Mesothelial cell of epicardium (in vitro differentiated cells): ENCODE data around the gene IL1RL1. TPM values are rescaled to one million over a fixed set of nuclear protein-coding genes. Genes with fewer than 3 reads are reported as not detected.

Experiments
- DNase-seq, 2 experiments: peaks; one replicate each; pipeline ENCODE4 v3.0.0; 2021; ENCODE audit warnings: low spot score in 2 of 2; ENCODE audit not compliant: unreplicated experiment in 2 of 2
- H3K27ac Mint-ChIP-seq: 2 replicates; pipeline ENCODE4 v1.8.0; 2021; ENCODE audit warnings: mixed read lengths
- H3K27me3 Mint-ChIP-seq: 2 replicates; pipeline ENCODE4 v1.8.0; 2021; ENCODE audit warnings: low read depth, mixed read lengths
- H3K36me3 Mint-ChIP-seq: 2 replicates; pipeline ENCODE4 v1.8.0; 2021; ENCODE audit warnings: mixed read lengths
- H3K4me1 Mint-ChIP-seq: 2 replicates; pipeline ENCODE4 v1.8.0; 2021; ENCODE audit warnings: mixed read lengths
- H3K4me3 Mint-ChIP-seq: 2 replicates; pipeline ENCODE4 v1.8.0; 2021; ENCODE audit warnings: mild to moderate bottlenecking, moderate library complexity, mixed read lengths
- H3K9me3 Mint-ChIP-seq: 2 replicates; pipeline ENCODE4 v1.8.0; 2021; ENCODE audit warnings: mixed read lengths
- total RNA-seq: library from RNA; stranded (reverse); gene quantifications from 3 replicates; pipeline ENCODE4 v1.2.1, GENCODE V29; 2021
- TF ChIP-seq, protein P1 (sequence below): fragments of 200-600 bp; sonication (generic); IDR thresholded peaks from one replicate; pipeline ENCODE4 v1.5.0; 2021; ENCODE audit warnings: antibody characterized with exemption; ENCODE audit not compliant: unreplicated experiment

Gene IL1RL1
- total RNA-seq, result 0.09 to 0.18 TPM in 2 of 3 replicates, not detected in the other

DNA sequence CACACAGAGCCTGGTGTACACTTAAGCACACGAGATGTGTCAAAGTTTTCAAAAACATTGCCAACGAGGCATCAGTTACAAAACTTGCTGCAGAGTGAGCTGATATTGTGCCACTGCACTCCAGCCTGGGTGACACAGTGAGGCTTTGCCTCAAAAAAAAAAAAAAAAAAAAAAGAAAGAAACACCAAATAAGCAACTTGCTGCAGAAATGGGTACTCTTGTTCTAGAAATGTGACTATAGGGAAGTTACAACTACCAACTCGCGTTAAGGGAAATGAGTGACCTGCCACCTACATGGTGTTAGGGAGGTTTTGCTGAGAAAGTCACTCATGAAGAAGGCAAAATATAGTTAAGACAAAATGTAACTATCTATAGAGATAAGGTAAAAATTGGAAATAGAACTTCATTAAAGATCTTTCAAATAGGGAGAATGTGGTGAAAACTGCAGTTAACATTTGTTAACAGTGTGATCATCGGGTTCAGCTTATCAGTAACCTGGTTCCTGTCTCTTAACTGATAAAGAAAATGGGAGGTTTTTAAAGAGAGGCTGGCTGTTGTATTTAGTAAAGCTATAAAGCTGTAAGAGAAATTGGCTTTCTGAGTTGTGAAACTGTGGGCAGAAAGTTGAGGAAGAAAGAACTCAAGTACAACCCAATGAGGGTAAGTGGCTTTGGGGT is at the start of gene IL1RL1:
IL1RL1 (plus strand) TSS at position 600 of the 677 bp plus-strand sequence. CDS start 26,702 bp downstream, outside the sequence.
- Mint-ChIP-seq H3K9me3 (peaks cover 8% of the 10 kb centered on the region), H3K27ac (no peak within 1 kb of the TSS), H3K36me3 (no peaks in the 10 kb centered on the region), H3K27me3 (peaks cover 23% of the 10 kb centered on the region), H3K4me1 (no peaks in the 10 kb centered on the region), H3K4me3 (no peak within 1 kb of the TSS)
- TF ChIP-seq, protein P1, sequence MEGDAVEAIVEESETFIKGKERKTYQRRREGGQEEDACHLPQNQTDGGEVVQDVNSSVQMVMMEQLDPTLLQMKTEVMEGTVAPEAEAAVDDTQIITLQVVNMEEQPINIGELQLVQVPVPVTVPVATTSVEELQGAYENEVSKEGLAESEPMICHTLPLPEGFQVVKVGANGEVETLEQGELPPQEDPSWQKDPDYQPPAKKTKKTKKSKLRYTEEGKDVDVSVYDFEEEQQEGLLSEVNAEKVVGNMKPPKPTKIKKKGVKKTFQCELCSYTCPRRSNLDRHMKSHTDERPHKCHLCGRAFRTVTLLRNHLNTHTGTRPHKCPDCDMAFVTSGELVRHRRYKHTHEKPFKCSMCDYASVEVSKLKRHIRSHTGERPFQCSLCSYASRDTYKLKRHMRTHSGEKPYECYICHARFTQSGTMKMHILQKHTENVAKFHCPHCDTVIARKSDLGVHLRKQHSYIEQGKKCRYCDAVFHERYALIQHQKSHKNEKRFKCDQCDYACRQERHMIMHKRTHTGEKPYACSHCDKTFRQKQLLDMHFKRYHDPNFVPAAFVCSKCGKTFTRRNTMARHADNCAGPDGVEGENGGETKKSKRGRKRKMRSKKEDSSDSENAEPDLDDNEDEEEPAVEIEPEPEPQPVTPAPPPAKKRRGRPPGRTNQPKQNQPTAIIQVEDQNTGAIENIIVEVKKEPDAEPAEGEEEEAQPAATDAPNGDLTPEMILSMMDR, result no peak
- no peak for DNase-seq

DNA sequence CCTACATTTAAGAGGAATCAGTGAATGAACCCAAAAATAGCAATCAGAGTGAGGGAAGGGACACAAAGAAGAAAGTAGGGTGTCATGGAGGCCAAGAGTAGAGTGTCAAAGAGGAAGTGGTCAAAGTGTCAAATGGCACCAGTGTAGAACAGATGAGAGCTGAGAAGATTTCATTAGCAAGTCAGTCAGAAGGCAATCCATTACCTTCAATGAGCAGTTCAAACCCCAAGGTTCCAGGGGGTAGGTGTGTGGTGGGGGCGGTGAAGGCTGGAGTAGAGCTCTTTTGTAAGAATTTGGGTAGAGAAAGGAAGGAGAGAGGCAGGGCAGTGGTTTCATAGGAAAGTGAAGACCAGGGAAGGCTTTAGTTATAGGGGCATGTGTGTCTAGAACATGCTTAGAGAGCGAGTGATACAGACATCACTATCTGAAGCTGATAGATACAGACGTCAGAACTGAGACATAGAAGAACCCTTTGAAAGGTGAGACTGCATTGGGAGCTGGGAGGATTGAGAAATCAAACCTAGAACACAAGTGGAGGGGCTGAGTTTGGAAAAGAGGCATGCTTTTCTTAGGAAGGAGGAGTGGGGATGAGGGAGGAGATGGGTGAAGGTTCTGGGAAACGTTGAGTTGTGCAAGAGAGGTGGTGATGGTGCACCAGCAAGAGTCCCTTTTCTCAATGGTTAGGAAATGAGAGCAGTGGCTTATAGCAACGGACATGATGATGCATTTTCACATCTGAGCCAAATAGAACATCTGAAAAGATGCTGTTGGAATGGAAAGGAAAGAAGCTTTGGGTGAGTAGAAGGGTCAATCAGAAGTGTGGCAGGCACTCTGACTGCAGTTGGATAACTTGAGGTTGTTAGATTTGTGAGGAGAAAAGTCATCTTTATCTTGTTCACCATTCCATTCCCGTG is 48.9 kb upstream of the IL1RL1 start:
- H3K4me3 Mint-ChIP-seq, result no peak overlapping the region
- no peaks in the 10 kb centered on the region for H3K36me3 Mint-ChIP-seq
- no peaks in the 10 kb centered on the region for H3K4me1 Mint-ChIP-seq
- TF ChIP-seq, protein P1, result no peak
- H3K27ac Mint-ChIP-seq, result no peak overlapping the region
- no peaks in the 10 kb centered on the region for H3K9me3 Mint-ChIP-seq
- H3K27me3 Mint-ChIP-seq, result peaks cover 4% of the 10 kb centered on the region
- no peak for DNase-seq

DNA sequence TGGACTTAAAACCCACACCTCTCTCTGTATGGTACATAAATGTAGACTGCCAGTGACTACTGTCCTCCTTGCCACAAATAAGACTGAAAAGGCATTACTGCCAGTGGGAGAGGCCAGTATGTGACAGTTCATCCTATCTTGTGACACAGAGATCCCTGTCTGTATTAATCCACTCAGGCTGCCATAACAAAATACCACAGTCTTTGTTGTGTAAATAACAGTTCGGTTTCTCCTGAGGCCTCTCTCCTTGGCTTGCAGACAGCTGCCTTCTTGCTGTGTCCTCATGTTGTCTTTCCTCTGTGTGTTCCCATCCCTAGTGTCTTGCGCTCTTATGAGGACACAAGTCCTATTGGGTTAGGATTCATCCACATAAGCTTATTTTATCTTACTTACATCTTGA is 46.4 kb upstream of the IL1RL1 start:
- peaks cover 4% of the 10 kb centered on the region for H3K4me1 Mint-ChIP-seq
- no peak overlapping the region for H3K4me3 Mint-ChIP-seq
- no peaks in the 10 kb centered on the region for H3K9me3 Mint-ChIP-seq
- no peaks in the 10 kb centered on the region for H3K27me3 Mint-ChIP-seq
- no peak overlapping the region for H3K27ac Mint-ChIP-seq
- TF ChIP-seq, protein P1, result no peak
- no peak for DNase-seq
- H3K36me3 Mint-ChIP-seq, result no peaks in the 10 kb centered on the region

DNA sequence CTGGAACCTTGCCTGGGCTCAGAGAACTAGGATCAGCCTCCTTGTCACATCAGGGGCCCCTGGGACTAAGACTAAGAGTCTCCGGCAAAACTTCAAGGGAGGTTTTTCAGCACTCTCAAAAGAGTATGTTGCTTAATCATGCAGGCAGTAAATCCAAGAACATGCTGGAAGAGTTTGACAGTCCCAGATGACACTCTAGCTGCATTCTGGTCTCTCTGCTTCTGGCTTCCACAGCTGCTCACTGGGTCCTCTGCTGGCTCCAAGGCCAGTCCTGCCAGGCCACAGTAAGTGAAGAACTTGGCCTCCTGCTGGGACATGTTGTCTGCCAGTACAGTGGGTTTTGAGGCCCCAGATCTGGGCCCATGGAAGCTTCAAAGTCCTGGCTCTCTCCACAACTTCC is 45.2 kb upstream of the IL1RL1 start:
- Mint-ChIP-seq H3K27ac (no peak overlapping the region), H3K27me3 (no peaks in the 10 kb centered on the region), H3K4me3 (no peak overlapping the region), H3K4me1 (peaks cover 5% of the 10 kb centered on the region), H3K9me3 (no peaks in the 10 kb centered on the region), H3K36me3 (no peaks in the 10 kb centered on the region)
- no peak for DNase-seq
- TF ChIP-seq, protein P1, result no peak

DNA sequence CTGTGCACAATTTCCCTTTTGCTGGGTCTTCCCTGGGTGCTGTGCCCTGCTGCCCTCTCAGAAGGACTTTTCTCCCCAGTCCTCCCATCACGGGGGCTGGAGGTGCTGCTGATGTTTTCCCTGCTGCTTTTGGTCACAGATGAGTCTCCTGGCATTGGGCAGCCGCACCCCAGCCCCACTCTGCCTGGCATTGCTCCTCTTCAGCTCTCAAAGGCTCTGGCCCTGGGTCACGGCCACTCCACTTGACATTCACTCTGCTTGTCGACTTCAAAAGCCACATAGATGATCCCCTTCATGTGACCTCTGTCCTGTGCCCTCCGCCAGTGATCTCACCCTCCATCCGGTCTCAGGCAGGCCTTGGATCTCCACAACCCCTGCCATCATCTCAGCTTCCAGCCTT is 43.6 kb upstream of the IL1RL1 start:
- peaks cover 5% of the 10 kb centered on the region for H3K4me1 Mint-ChIP-seq
- H3K27ac Mint-ChIP-seq, result no peak overlapping the region
- H3K36me3 Mint-ChIP-seq, result no peaks in the 10 kb centered on the region
- no peak overlapping the region for H3K4me3 Mint-ChIP-seq
- peaks cover 6% of the 10 kb centered on the region for H3K27me3 Mint-ChIP-seq
- TF ChIP-seq, protein P1, result no peak
- H3K9me3 Mint-ChIP-seq, result no peaks in the 10 kb centered on the region
- no peak for DNase-seq
